ENCODE measurements around the gene MYO1D.
"Not testable (repeated sequence)": the region's sequence is repeated elsewhere in the genome, so short reads cannot be mapped to it uniquely, and the experiment has no call there.

MYO1D gene

DNA sequence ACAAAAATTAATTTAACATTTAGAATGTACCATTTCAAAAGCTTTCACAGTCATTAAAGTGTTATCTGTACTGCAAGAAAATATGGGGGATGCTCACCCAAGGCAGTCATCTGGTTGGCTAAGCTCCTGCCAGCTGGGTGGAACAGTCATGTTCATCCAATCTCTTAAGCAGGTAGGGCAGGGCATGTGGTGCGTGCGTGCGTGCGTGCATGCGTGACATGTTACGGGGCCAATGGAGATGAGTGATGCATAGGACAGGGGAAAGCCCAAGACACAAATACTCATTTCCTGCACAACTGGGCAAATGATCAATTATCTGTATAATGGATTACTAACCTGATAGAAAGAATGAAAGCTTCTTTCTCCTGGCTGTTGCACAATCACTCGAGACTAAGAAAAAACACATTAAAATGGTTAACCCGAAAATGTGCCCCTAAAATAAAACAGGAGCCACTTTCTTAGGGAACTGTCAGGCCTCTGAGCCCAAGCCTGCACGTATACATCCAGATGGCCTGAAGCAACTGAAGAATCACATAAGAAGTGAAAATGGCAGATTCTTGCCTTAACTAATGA, 104.4 kb downstream of the MYO1D start:
- no peak for DNase-seq

DNA sequence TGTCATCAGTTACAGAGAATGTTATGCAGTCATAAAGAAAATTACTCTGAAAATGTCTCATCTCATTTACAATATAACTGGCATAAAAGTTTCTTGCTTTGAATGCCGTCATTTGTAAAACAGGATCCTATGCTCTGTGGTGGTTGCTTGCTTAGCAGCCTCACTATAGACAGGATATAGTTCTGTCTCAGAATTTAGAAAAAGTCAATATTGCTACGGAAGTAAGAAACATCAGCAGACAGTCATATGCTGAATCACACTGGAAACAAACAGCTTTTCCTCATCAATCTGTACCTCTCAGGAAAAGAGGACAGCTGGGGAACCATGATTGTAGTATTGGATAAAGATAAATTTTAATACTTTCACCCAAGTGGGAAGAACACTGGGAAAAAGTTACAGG, 105.5 kb downstream of the MYO1D start:
- DNase-seq, result no peak

DNA sequence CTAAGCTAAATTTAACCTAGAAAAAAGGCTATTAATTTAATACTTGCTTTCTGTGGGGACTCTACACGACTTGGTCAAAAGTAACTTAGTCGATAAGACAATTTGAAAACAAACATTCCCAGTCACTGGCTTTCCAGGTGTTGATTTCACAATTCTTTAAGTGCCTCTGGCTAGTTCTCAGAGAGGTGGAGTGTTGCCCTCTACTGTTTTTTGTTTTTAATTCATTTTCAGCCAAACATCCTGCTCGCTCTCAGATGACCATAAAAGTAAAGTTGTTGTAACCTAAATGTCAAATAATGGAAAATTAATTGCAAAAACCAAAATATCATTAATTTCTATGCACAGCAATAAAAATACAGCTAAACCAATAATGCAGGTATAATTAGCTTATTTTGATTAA, 107.1 kb downstream of the MYO1D start:
- no peak for DNase-seq

DNA sequence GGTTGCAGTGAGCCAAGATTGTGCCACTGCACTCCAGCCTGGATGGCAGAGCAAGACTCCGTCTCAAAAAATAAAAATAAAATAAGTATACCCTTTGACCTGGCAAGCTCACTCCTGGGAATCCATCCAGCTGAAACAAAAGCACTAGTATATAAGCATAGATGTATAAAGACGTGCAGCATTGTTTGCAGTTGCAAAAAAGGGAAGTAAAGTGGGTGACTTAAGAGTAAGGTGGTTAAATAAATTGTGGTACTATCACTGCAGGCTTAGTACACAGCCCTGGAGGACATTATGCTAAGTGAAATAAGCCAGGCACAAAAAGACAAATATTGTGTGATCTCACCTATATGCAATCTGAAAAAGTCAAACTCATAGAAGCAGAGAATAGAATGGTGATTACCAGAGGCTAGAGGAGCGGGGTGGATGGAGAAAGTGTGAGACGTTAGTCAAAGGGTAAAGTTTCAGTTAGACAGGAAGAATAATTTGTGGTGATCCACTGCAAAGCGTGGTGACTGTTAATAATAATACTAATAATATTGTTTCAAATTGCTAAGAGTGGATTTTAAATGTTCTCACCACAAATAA, 113.0 kb downstream of the MYO1D start:
- no peak for DNase-seq

DNA sequence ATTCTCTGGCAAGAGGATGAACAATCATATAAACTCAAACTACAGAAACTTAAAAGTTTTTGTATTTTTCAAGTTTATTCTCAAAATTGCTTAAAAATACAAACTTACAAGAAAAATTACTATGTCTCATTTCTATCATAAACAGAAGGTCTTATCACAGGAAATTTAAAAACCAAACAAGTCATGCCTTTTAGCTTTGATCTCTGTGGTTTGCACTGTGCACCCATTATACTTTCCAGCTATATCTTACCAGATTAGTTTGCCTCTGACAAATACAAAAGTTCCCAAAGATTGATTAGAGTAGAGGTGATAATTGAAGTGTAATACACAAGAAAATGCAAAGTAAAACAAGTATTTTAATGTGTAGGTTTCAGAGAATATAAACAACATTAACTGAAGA, 117.4 kb downstream of the MYO1D start:
- no peak for DNase-seq

DNA sequence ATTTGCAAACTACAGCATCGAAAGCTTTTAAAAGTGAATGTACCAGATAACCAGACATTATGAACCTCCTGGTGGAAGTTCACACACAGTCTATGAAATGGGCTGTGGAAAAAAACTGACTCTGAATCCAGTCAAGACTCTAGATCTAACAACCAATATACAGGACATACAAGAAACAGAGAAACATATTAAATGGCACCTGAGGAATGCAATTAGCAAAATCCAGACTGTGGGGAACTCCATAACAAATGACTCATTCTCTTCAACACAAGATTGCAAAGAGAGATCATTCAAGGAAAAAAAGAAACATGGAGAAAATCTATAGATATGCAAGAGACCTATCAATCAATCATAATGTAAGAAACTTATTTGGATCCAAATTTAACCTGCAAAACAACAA, 119.0 kb downstream of the MYO1D start:
- no peak for DNase-seq

DNA sequence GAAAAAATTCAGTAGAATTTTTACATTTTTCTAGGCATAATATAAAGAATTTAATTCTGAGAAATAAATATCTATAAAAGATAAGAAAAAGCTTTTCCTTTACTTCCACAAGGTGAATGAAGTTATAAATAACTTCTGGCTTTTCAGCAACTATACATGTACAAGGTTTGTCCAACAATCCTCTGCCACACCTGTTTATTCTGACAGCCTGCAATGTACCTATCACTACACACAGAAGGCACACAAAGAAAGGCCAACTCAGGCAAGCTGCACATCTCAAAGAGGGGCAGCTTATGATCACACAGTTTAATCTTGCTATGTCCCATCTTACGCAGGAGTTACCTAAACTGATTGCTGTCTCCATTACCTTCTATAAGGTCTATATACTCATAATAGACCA, 120.2 kb downstream of the MYO1D start:
- DNase-seq, result no peak

DNA sequence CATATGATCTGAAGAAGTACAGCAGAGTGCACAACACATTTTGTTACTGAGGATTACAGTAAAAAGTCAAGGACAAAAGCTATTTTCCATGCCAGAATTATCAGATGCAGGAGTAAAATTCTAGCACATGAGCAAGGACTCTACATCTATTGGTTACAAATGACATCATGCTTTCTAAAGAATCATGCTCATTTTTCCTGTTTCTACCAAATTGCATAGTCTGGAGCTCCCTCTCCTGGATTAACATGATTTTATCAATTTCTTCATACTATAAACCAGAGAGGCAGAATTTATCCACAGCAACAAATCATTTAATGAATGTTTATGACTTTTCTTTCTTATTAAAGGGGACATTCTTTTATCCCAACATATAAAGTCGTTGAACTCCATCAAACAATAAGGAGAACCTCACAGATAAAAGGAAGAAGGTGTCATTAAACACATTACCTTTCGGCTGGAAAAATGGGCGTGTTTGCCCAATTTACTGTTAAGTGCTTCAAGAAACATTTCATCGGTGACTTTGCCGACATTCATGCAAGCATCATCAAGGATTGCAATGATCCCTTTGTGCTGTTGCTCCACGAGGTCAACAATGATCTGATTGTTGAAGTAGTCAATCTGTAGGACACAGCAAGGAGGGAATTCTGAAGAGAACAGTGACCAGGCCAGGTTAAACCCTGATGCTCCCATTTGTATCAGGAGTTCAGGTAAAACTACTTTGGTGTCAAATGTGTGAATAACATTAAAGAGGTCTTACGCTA, 121.7 kb downstream of the MYO1D start:
- peak; percentile 59 to 88 (median 84) for DNase-seq

DNA sequence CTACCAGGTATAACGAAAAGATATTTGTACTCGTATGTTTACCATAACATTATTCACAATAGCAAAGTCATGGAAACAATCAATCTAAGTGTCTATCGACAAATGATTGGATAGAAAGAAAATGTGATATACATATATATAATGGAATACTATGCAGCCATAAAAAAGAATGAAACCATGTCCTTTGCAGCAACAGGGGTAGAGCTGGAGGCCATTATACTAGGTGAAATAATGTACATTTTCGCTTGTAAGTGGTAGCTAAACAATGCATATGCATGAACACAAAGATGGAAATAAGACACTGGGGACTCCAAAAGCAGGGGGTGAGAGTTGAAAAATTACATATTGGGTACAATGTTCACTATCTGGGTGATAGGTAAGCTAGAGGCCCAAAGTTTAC, 124.0 kb downstream of the MYO1D start:
- DNase-seq, result no peak

DNA sequence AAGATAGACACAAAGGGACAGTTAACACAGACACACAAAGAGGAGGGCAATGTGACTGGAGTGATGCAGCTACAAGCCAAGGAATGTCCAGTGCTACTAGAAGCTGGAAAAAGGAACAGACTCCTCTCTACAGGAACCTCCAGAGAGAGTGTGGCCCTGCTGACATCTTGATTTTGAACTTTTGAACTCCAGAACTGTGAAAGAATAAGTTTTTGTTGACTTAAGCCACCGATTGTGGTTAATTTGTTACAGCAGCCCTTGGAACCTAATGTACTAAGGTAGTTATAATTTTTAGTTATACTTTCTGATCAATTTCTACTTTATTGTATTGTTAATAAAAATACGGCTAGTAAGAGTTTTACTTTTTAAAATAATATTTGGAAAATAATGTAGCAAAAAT, 129.1 kb downstream of the MYO1D start:
- peak in 1 of 3 donors; percentile 10 for DNase-seq

DNA sequence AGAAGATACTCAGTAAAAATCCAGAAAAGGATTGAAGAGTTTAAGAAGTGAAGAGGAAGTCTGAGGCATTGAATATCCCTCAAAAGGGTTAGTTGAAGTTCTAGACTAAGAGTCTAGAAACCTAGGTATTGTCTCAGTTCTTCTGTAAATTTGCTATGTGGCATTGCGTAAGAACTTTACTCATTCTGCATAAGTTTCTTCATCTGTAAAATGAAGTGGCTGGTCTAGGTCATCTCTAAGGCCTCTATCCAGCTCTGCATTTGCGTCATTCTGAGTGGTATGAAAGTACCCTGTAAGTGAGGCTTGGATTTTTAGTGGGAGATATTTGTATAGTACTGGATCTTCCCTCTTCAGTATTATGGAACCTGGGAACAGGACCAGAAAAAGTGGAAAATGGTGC, 130.2 kb downstream of the MYO1D start:
- DNase-seq, result peak; percentile 67 to 89 (median 88)

DNA sequence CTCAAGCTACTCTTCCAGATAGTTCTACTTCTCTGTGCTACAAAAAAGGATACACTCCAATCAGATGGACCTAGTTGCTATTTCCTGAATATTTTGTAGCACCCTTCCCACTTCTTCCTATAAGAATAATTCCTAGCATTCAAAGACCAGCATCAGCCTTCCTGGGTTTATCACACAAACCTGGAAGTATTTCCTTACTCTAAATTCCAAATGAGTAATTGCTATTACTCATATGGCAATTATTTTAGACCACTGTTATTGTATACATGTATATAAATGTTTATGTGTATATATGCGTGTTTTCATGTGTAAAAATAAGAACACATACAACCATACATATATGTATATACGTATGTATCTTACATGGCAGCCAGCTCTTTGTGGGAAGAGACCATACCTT, 130.6 kb downstream of the MYO1D start:
- no peak for DNase-seq

DNA sequence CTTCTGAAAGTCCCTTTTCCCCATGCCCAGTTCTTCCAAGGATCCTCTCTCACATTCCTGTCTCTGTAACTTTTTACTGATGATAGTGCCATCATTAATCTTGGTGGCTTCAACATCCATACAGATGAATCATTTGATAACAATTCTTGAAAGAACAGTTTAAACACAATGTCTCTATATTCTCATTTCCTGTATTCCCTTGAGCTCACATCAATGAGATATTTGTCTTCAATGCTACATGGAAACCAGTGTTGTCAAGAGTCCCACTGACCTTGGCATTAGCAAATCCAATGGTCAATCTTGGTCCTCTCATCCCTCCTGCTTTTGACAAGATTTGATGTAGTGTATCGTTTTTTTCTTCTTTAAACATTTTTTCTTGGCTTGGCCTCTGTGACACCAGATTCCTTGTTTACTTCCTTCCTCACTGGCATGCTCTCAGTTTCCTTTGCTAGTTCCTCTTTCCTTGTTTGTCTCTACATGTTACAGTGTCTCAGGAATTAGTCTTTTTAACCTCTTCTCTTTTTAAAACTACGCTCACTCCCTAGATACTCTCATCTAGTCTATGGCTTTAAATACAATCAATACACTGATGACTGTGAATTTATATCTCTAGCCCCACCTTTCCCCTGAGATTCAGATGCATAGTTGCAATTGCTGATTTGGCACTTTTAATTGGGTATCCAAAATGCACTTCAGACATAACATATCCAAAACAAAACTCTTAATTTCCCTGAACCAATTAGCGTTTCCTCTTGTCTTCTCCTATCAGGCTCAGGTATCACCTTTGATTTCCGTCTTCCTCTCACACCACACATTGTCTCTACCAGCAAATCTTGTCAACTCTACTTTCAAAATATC, 134.0 kb downstream of the MYO1D start:
- DNase-seq, result peak; percentile 42 to 66 (median 63)

DNA sequence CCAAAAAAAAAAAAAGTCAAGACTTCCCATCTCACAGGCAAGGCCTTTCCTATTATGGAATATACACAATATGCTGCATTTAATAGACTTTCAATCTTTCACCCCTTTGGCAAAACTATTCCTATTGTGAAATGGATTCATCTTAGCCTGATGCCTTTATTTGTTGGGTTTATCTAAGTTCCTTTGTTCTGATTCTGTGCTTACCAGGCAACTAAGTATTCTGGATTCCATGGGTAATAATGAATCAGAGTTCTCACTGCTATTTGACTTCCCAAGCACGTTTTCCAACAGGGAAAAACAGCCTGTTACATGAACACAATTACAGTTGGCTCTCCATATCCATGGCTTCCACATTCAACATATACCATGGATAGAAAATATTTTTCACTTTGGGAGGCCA, 135.5 kb downstream of the MYO1D start:
- DNase-seq, result no peak

DNA sequence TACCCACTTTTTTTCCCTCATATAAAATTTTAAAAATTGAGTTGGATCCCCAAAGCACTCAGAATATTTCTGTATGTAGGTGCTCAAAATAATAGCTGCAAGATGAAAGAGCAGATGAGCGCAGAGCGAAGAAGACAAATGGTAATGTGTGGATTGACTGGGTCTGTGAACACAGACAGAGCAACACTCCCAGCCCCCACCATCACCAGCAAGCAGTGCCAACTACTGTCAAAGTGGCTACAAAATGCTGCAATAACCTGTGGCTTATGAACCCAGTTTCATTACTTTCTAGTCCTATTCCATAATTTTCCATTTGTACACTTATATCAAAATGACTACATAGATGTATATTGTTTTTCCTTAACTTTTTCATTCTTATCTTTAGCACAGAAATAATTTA, 137.2 kb downstream of the MYO1D start:
- no peak for DNase-seq

DNA sequence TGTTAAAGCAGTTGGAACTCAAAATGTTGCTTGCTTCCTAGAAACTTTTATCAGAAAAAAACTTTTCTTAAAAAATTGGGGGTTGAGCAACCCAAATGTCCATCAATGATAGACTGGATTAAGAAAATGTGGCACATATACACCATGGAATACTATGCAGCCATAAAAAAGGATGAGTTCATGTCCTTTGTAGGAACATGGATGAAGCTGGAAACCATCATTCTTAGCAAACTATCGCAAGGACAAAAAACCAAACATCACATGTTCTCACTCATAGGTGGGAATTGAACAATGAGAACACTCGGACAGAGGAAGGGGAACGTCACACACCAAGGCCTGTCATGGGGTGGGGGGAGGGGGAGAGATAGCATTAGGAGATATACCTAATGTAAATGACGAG, 137.8 kb downstream of the MYO1D start:
- DNase-seq, result not testable (repeated sequence)

DNA sequence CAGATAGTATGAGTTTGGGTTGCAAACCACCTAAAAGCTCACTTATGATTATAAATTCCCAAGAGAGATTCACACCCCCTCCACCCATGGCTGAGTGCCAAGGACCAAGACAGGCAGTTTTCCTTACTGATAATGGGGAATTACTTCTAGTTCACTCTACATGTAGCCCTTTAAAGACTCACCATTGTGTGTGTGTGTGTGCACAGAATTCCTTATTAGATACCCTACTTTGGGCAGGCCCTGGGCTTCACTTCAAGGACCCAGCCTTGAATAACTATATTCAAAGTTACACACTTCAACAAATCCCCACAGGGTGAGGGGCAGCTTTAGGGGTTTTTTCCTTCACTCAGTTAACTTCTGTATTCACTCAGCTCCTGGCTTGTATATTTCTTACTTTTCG, 143.5 kb downstream of the MYO1D start:
- no peak for DNase-seq

DNA sequence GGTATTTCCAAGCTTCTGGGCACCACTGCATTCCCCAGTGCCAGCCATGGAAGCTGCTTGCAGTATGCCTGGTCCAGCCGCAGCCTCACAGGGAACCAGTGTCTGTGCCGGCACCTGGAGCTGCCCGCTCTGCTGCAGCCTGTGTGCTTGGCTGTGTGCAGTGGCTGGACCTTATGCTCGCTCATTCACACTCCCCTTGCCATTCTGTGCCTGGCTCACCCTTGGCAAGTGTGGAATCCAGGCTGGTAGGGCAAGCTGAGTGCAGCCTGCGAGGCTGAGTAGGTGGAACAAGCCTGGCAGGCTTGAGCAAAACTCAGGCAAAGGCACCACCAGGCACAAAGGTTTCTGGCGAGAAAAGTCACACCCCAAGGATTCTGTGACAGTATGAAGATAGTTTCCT, 144.0 kb downstream of the MYO1D start:
- no peak for DNase-seq

DNA sequence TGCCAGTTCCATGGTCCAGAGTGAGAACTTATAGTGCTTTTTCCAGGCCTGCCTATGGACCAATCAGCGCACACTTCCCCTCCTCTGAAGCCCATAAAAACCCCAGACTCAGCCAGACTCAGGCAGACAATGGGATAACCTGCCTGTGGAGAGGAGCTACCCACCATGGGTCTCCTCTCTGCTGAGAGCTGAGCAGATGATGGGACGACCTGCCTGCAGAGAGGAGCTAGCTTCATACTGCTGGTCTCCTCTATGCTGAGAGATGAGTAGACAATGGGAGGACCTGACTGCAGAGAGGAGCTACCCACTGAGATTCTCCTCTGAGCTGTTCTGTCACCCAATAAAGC, 144.7 kb downstream of the MYO1D start:
- no peak for DNase-seq

DNA sequence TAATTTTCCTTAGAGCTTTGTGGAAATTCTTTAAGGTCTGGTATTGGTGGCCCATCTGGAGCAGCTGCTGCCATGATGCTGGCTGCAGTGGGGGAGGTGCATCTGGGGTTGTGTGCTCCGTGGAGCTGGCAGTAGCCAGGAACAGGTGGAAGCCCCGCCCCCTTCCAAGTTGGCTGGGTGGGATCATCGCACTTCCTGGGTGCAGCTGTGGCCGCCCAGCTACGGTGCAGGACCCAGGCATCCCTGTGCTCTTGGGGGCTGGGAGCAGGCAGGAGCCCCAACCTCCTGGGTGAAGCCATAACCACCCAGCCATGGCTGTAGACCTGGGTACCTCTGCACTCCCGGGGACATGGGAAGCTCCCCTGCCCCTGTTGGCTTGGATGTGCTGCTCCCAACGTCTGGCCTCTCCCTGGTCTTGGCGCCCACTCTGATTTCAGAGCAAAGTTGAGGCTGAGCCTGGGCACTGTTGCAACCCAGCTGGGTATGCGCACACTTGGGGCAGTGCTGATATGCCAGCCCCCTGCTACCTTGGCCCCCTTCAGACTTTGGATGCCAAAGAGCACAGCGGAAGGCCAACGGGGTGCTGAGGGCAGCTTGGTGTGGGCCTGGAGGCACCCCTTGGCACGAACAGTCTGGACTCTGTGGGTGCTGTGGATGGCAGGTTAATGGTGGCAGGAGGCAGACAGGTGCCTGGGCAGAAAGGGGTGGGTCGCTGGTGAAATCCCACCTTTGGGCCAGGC, 145.2 kb downstream of the MYO1D start:
- DNase-seq, result no peak

DNA sequence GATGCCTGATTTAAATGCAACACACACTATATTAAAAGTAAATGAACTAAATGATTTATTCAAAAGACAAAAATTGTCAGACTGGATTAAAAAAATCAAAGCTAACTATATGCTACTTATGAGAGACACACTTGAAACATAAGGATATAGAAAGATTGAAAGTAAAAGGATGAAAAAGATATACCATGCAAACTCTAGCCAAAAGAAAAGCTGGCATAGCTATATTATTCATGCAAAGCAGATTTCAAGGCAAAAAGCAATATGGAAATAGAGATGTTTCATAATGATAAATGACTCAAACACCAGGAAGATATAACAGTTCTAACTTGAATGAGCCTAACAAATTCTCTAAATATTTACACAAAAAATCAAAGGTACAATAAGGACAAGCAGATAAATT, 149.2 kb downstream of the MYO1D start:
- DNase-seq, result no peak

DNA sequence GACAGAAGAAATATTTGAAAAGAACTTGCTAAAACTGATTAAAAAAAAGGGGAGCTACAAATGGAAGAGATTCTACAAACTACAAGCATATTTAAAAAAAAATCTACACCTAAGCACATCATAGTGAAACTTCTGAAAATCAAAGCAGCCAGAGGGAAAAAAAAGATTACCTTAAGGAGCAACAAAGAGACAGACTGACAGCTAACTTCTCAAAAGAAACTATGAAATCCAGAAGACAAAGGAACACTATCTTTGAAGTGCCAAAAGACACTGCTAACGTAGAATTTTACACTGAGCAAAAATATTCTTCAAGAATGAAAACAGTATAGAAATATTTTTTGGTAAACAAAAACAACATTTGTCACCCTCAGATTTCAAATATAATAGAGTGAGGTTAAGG, 151.2 kb downstream of the MYO1D start:
- no peak for DNase-seq

Measured in suppressor macrophage treated with lipopolysaccharide for 1 hour (primary cell).